HG02588 (cell line): ENCODE measurements around the gene DMD.

Experiments
- ATAC-seq: cut with Tn5 transposase; IDR thresholded peaks from one replicate; pipeline ENCODE4 v1.9.1; 2021; ENCODE audit warnings: mild to moderate bottlenecking, moderate library complexity; ENCODE audit not compliant: unreplicated experiment

DMD gene

GRCh38 chrX:31547816-31548215 is 1663.5 kb downstream of the DMD start:
- no peak for ATAC-seq

GRCh38 chrX:31547416-31547815 is 1663.9 kb downstream of the DMD start:
- no peak for ATAC-seq

GRCh38 chrX:31546126-31546525 is 1665.2 kb downstream of the DMD start:
- ATAC-seq, result no peak

GRCh38 chrX:31545726-31546125 is 1665.6 kb downstream of the DMD start:
- no peak for ATAC-seq

- no peak for ATAC-seq
These were observed 1666.2 kb downstream of the DMD start for GRCh38 chrX:31545191-31545590.

DNA sequence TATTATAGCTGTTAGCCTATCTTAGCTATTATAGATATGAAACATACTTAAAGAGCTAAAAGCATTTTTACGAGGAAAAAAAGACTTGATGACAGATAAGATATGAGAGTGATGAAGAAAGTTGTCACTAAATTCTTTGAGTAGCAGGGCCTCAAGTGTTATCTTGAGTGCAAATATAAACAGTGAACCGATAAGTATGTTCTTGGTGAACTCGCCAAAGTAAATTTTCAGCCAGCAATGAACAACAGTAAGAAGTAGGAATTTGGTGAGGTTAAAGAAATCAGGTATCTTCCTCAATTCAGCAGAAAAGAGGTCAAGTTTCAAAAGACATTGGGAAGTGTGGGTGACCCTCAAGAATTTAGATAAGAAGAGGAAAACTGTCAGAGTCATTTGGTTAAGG is 1667.7 kb downstream of the DMD start:
- ATAC-seq, result no peak

DNA sequence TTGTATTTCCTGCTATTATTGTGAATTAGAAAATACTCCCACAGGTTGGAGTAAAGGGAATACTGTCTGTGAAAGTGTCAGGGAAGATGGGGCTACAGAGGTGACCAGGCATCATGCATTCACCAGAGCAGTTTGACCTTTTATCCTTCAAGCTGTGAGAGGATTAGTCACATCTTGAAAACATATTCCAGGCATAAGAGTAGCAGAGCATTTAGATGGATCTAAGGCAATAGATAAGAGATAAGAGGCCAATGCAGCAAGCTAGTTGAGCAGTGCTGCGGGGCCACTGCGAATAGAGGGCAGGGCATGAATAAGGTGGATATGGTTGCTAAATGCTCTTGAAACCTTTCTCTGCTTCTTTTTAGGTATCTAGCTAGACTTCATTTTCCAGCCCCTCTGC is 1668.8 kb downstream of the DMD start:
- no peak for ATAC-seq

GRCh38 chrX:31540313-31540712 is 1671.0 kb downstream of the DMD start:
- ATAC-seq, result no peak

DNA sequence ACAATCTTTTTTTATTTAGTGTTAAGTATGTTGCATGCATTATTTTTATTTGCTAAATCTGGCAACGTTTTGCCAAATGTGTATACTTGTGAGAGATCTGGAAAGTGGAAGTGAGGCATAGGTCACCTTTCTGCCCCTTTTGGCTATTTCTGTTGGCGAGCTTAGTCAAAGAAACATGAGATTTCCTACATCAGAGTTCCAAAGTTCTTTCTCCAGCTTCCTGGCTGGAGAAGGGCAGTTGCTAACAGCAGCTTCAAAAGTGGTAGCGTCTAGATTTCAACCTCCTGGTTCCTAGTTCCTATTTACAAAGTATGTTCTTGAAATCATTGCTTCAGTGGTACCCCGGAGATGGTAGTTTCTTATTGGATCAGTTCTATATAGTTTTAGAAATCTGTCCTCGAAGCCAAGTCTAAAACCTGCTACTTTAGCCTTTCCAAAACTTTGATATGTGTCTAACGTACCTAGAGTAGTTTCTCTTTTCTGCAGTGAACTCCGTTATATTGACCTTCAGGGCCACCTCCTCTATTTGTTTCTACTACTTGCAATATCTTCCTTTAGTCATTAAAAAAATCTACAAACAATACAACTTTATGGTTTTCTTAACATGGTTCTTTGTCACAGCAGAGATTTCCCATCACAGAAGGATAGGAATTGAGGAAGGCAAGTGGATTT is 1683.8 kb downstream of the DMD start:
- no peak for ATAC-seq

- no peak for ATAC-seq
These were observed 1687.3 kb downstream of the DMD start for GRCh38 chrX:31523884-31524536.

DNA sequence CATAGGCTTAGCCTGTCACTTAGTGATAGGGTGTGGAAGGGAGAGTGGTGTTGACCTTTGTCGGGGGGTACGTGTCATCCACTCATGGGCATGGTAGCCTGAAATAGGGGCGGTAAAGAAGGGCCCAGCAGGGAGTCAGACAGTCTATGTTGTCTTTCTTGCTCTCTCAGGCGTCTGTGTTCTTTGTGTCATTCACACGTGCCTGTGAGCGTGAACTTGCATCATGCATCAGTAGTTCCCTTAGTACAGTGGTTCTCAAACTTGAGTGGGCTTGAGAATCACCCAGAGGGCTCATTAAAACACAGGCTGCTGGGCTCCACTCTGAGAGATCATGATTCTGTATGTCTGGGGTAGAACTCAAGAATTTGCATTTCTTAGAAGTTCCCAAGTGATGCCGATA is 1688.6 kb downstream of the DMD start:
- ATAC-seq, result no peak

GRCh38 chrX:31521941-31522340 is 1689.4 kb downstream of the DMD start:
- ATAC-seq, result no peak

GRCh38 chrX:31516527-31516926 is 1694.8 kb downstream of the DMD start:
- no peak for ATAC-seq

- no peak for ATAC-seq
These were observed 1703.0 kb downstream of the DMD start for GRCh38 chrX:31508338-31508737.

- no peak for ATAC-seq
These were observed 1704.4 kb downstream of the DMD start for GRCh38 chrX:31506928-31507327.

GRCh38 chrX:31506360-31506759 is 1705.0 kb downstream of the DMD start:
- ATAC-seq, result no peak

DNA sequence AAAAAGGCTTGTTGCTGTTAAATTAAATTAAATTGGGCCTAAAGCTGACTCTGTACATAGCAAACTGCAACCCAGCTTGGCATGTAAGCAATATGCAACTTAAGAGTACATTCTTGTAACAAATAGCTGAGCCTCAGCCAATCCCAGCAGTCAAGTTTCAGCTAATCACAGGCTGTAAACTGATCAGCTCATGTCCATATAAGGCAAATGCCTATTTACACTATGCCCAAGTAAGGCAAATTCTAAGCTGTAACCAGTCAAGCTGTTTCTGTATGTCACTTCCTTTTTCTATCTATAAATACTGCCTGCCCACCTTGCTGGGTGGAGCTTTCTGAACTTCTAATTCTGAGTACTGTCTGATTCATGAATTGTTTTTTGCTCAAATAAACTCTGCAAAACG is 1710.4 kb downstream of the DMD start:
- no peak for ATAC-seq

DNA sequence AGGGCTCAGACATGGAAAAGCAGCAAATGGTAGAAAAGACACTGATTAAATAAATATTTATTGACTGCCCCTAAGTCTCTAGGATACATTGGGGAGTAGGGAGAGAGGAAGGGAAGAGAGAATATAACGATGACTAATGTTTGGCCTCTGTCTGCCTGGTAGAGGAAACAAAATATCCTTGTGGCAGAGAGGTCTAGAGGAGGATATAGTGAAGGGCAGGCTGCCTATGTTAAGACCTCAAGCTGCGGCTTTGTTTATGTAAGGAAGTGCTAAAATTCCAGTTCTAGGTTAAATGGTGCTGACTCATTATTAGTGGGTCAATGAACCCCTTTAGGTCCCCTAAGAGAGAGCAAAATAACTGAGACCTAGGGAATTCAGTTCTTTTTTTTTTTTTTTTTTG is 1712.2 kb downstream of the DMD start:
- ATAC-seq, result no peak

DNA sequence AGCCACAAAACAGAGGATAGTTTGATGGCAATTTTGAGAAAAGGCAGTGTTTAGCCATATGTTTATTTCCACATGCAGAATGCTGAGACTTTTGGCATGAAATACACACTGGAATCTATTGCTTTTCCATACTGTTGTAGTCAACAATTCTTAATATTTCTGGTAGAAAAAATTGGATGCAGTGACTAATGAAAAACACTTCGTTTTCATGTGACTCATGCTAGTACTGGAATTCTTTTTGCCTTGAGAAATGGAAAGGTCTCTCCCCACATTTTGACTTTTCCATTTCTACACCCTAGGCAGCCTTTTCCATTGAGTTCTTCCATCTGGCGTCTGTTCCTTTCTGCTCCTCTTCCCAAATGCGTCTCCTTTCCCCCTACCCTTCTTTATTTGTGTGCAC is 1714.3 kb downstream of the DMD start:
- ATAC-seq, result no peak

DNA sequence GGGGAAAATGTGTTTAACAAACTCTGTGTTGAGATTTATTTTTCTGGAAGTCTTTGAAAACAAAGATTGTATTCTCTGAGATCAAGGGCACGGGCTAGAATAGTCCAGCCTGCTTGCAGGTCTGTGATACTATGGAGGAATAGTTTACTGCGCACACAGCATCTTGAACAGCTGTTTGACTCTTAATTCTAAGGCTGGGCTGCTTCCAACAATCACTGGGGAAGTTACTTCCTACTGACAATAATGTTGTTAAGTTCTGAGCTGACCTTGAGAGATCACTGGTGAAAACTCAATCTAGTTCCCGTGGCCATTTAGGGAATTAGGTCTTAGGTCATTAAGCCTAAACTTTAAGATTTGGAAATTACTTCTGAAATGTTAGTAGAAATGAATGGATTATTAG is 1723.4 kb downstream of the DMD start:
- ATAC-seq, result no peak

DNA sequence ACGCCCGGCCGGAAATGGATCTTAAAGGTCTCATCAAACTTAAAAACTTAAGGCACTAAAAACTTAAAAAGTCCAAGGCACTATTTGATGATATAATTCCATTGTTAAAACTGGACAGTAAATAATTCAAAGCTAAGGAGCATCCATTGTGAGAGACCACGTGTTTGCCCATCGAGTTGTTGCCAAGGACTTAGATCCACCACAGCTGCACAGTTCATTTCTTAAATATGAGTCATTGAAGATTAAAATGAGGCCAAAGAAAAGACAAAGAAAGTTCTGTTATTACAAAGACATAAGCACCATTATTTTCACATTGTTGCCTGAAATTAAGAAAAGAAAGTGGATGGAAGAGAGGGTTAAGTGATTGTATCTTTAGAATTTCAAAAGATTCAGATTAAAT is 1728.0 kb downstream of the DMD start:
- no peak for ATAC-seq

DNA sequence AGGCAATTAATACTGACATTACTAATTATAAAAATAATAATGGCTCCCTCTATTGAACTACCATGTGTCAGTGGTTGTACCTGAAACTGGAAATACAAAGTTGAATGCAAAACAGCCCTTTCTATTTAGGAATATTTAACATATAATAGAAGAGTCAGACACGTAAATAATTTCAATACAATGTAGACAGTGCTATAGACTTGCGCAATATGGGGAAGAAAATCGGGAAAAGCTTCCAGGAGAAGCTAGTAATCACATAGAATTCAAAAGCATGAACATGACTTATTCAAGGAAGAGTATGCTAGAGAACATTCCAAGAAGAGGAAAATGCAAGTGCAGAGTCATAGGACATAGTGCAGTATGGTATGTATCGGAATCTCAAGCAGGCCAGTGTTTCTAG is 1730.7 kb downstream of the DMD start:
- ATAC-seq, result no peak

DNA sequence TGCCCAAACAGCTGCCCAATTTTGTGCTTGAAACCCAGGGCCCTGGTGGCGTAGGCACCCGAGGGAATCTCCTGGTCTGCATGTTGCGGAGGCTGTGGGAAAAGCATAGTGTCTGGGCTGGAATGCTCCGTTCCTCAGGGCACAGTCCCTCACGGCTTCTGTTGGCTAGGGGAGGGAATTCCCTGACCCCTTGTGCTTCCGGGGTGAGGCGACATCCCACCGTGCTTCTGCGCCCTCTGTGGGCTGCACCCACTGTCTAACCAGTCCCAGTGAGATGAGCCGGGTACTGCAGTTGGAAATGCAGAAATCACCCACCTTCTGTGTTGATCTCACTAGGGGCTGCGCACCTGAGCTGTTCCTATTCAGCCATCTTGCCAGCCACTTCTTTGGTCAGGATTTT is 1740.1 kb downstream of the DMD start:
- ATAC-seq, result no peak
